Measurements from ENCODE around the gene RO60. TPM values are rescaled to one million over a fixed set of nuclear protein-coding genes. Genes with fewer than 3 reads are reported as not detected.
A peak's percentile ranks its signal among the peaks of the same experiment; 100 is the strongest.

Gene RO60
- total RNA-seq, 1 donor from 2014 or later: 51.8 TPM

GRCh38 chr1:193054169-193054675 lies 5.2 kb upstream of the RO60 start:
- Histone ChIP-seq H3K27me3 (ENCODE audit: low read depth) (no peaks in the 10 kb centered on the region), H3K4me3 (no peak overlapping the region), H3K36me3 (peaks cover 19% of the 10 kb centered on the region), H3K27ac (replicated peaks) (no peak overlapping the region), H3K9me3 (replicated peaks) (no peaks in the 10 kb centered on the region), H3K4me1 (peaks cover 58% of the 10 kb centered on the region)
- intact Hi-C loops (cut with micrococcal nuclease): loop anchor here (10.0 kb wide), 1 partner anchor 71 kb away; the partner anchor contains the start of gene CDC73
- TF ChIP-seq CTCF (IDR thresholded peaks at IDR 0.05; ENCODE audit: borderline replicate concordance): no peak
- DNase-seq: no peak

GRCh38 chr1:193058529-193059281 lies 707 bp upstream of the RO60 start:
- Histone ChIP-seq H3K36me3 (no peaks in the 10 kb centered on the region), H3K4me3 (peak overlapping the region; percentile 90), H3K9me3 (replicated peaks) (no peaks in the 10 kb centered on the region), H3K27me3 (ENCODE audit: low read depth) (no peaks in the 10 kb centered on the region), H3K4me1 (peaks cover 78% of the 10 kb centered on the region), H3K27ac (replicated peaks) (peak overlapping the region; percentile 98)
- intact Hi-C loops (cut with micrococcal nuclease): loop anchor here (10.0 kb wide), 1 partner anchor 66 kb away; the partner anchor contains the start of gene CDC73
- DNase-seq: peak; percentile 18
- no peak for TF ChIP-seq CTCF (IDR thresholded peaks at IDR 0.05; ENCODE audit: borderline replicate concordance)

GRCh38 chr1:193060115-193060403 lies 647 bp downstream of the RO60 start:
- intact Hi-C loops (cut with micrococcal nuclease): no loop called here
- H3K4me1 ChIP-seq: peaks cover 76% of the 10 kb centered on the region
- no peak for TF ChIP-seq CTCF (IDR thresholded peaks at IDR 0.05; ENCODE audit: borderline replicate concordance)

GRCh38 chr1:193060406-193060805 lies 994 bp downstream of the RO60 start:
- H3K27me3 ChIP-seq (ENCODE audit: low read depth): no peaks in the 10 kb centered on the region
- no peaks in the 10 kb centered on the region for H3K9me3 ChIP-seq (replicated peaks)
- H3K4me3 ChIP-seq: peak overlapping the region; percentile 90
- H3K4me1 ChIP-seq: peaks cover 76% of the 10 kb centered on the region
- H3K27ac ChIP-seq (replicated peaks): peak overlapping the region; percentile 98
- H3K36me3 ChIP-seq: no peaks in the 10 kb centered on the region
- DNase-seq: no peak
- intact Hi-C loops (cut with micrococcal nuclease): no loop called here
- no peak for TF ChIP-seq CTCF (IDR thresholded peaks at IDR 0.05; ENCODE audit: borderline replicate concordance)

More at GRCh38 chr1:193060115-193060403, 647 bp downstream of the RO60 start:
- Histone ChIP-seq H3K4me3 (peak overlapping the region; percentile 90), H3K36me3 (no peaks in the 10 kb centered on the region), H3K9me3 (replicated peaks) (no peaks in the 10 kb centered on the region), H3K27me3 (ENCODE audit: low read depth) (no peaks in the 10 kb centered on the region), H3K27ac (replicated peaks) (peak overlapping the region; percentile 98)
- DNase-seq: no peak

- peak overlapping the region; percentile 98 for H3K27ac ChIP-seq (replicated peaks)
- peaks cover 80% of the 10 kb centered on the region for H3K4me1 ChIP-seq
- H3K9me3 ChIP-seq (replicated peaks): no peaks in the 10 kb centered on the region
- DNase-seq: no peak
- no peaks in the 10 kb centered on the region for H3K27me3 ChIP-seq (ENCODE audit: low read depth)
- no peaks in the 10 kb centered on the region for H3K36me3 ChIP-seq
- TF ChIP-seq CTCF (IDR thresholded peaks at IDR 0.05; ENCODE audit: borderline replicate concordance): no peak
- peak overlapping the region; percentile 90 for H3K4me3 ChIP-seq
- intact Hi-C loops (cut with micrococcal nuclease): no loop called here
Measured at GRCh38 chr1:193060938-193061337, 1.5 kb downstream of the RO60 start.
